Measurements from ENCODE around the gene BCDIN3D.

The BCDIN3D gene

GRCh38 chr12:49809381-49809905, 33.5 kb downstream of the BCDIN3D start:
- Histone ChIP-seq H3K4me1 (ENCODE audit: control insufficient read depth in 5 of 5, insufficient read depth in 5 of 5, low read length in 5 of 5) (peaks cover 5 to 52% (median 46%) of the 10 kb centered on the region in 5 donors), H3K9me3 (ENCODE audit: control insufficient read depth in 5 of 5, low read length in 5 of 5) (no peaks in the 10 kb centered on the region), H3K4me3 (ENCODE audit: low read depth in 1 of 5, low read length in 5 of 5) (peak overlapping the region in 2 of 5 donors; percentile 31 to 42), H3K27me3 (ENCODE audit: control insufficient read depth in 5 of 5, insufficient read depth in 4 of 5, low read length in 5 of 5) (no peaks in the 10 kb centered on the region), H3K36me3 (ENCODE audit: control insufficient read depth in 5 of 5, insufficient read depth in 5 of 5, low read length in 5 of 5) (peaks cover 0 to 21% (median 19%) of the 10 kb centered on the region in 5 donors), H3K27ac (ENCODE audit: low read depth, low read length) (peak overlapping the region; percentile 76), H3K9ac (ENCODE audit: low read length in 5 of 5) (peak overlapping the region; percentile 28 to 72 (median 46))

GRCh38 chr12:49808686-49809380, 34.1 kb downstream of the BCDIN3D start:
- H3K27ac ChIP-seq (ENCODE audit: low read depth, low read length), result peak overlapping the region; percentile 76
- H3K27me3 ChIP-seq (ENCODE audit: control insufficient read depth in 5 of 5, insufficient read depth in 4 of 5, low read length in 5 of 5), result no peaks in the 10 kb centered on the region
- H3K36me3 ChIP-seq (ENCODE audit: control insufficient read depth in 5 of 5, insufficient read depth in 5 of 5, low read length in 5 of 5), result peaks cover 0 to 26% (median 24%) of the 10 kb centered on the region in 5 donors
- H3K4me3 ChIP-seq (ENCODE audit: low read depth in 1 of 5, low read length in 5 of 5), result peak overlapping the region in 3 of 5 donors; percentile 27 to 42 (median 30)
- no peaks in the 10 kb centered on the region for H3K9me3 ChIP-seq (ENCODE audit: control insufficient read depth in 5 of 5, low read length in 5 of 5)
- peak overlapping the region in 4 of 5 donors; percentile 40 to 72 (median 55) for H3K9ac ChIP-seq (ENCODE audit: low read length in 5 of 5)
- H3K4me1 ChIP-seq (ENCODE audit: control insufficient read depth in 5 of 5, insufficient read depth in 5 of 5, low read length in 5 of 5), result peaks cover 5 to 55% (median 47%) of the 10 kb centered on the region in 5 donors

- Histone ChIP-seq H3K27ac (ENCODE audit: low read depth, low read length) (peak overlapping the region; percentile 76), H3K9me3 (ENCODE audit: control insufficient read depth in 5 of 5, low read length in 5 of 5) (no peaks in the 10 kb centered on the region), H3K36me3 (ENCODE audit: control insufficient read depth in 5 of 5, insufficient read depth in 5 of 5, low read length in 5 of 5) (peaks cover 0 to 33% (median 32%) of the 10 kb centered on the region in 5 donors), H3K27me3 (ENCODE audit: control insufficient read depth in 5 of 5, insufficient read depth in 4 of 5, low read length in 5 of 5) (no peaks in the 10 kb centered on the region), H3K4me3 (ENCODE audit: low read depth in 1 of 5, low read length in 5 of 5) (no peak overlapping the region), H3K4me1 (ENCODE audit: control insufficient read depth in 5 of 5, insufficient read depth in 5 of 5, low read length in 5 of 5) (peaks cover 5 to 59% (median 51%) of the 10 kb centered on the region in 5 donors), H3K9ac (ENCODE audit: low read length in 5 of 5) (peak overlapping the region in 3 of 5 donors; percentile 28 to 72 (median 64))
Measured at GRCh38 chr12:49807991-49808580, 34.8 kb downstream of the BCDIN3D start.

DNA sequence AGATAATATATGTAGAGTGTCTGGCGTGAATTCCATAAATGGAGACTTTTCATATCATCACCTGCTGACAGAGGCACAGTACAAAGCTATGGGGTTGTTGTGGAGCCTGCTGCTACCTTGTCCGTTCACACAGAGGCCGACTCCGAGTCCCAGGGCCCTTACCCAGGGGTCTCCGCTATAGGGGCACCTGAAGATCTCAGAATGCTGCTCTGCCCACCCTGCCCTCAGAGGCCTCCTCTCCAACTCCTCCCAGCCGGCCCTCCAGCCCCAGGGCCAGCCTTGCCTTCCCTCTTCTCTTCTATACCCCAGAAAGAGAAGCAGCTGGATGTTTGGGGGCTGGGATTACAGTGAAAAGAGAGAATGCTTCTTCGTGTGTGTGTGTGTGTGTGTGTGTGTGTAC, 36.0 kb downstream of the BCDIN3D start:
- H3K9ac ChIP-seq (ENCODE audit: low read length in 5 of 5), result peak overlapping the region in 2 of 5 donors; percentile 28 to 50
- H3K4me3 ChIP-seq (ENCODE audit: low read depth in 1 of 5, low read length in 5 of 5), result no peak overlapping the region
- H3K4me1 ChIP-seq (ENCODE audit: control insufficient read depth in 5 of 5, insufficient read depth in 5 of 5, low read length in 5 of 5), result peaks cover 5 to 60% (median 52%) of the 10 kb centered on the region in 5 donors
- H3K27me3 ChIP-seq (ENCODE audit: control insufficient read depth in 5 of 5, insufficient read depth in 4 of 5, low read length in 5 of 5), result no peaks in the 10 kb centered on the region
- peak overlapping the region; percentile 54 for H3K27ac ChIP-seq (ENCODE audit: low read depth, low read length)
- peaks cover 0 to 42% (median 38%) of the 10 kb centered on the region in 5 donors for H3K36me3 ChIP-seq (ENCODE audit: control insufficient read depth in 5 of 5, insufficient read depth in 5 of 5, low read length in 5 of 5)
- no peaks in the 10 kb centered on the region for H3K9me3 ChIP-seq (ENCODE audit: control insufficient read depth in 5 of 5, low read length in 5 of 5)

GRCh38 chr12:49806321-49806813, 36.5 kb downstream of the BCDIN3D start:
- Histone ChIP-seq H3K27ac (ENCODE audit: low read depth, low read length) (peak overlapping the region; percentile 54), H3K4me1 (ENCODE audit: control insufficient read depth in 5 of 5, insufficient read depth in 5 of 5, low read length in 5 of 5) (peaks cover 5 to 65% (median 57%) of the 10 kb centered on the region in 5 donors)

GRCh38 chr12:49805409-49805808, 37.5 kb downstream of the BCDIN3D start:
- Histone ChIP-seq H3K27ac (ENCODE audit: low read depth, low read length) (no peak overlapping the region), H3K4me3 (ENCODE audit: low read depth in 1 of 5, low read length in 5 of 5) (no peak overlapping the region), H3K9me3 (ENCODE audit: control insufficient read depth in 5 of 5, low read length in 5 of 5) (no peaks in the 10 kb centered on the region), H3K9ac (ENCODE audit: low read length in 5 of 5) (no peak overlapping the region), H3K27me3 (ENCODE audit: control insufficient read depth in 5 of 5, insufficient read depth in 4 of 5, low read length in 5 of 5) (no peaks in the 10 kb centered on the region), H3K4me1 (ENCODE audit: control insufficient read depth in 5 of 5, insufficient read depth in 5 of 5, low read length in 5 of 5) (peaks cover 11 to 69% (median 61%) of the 10 kb centered on the region in 5 donors), H3K36me3 (ENCODE audit: control insufficient read depth in 5 of 5, insufficient read depth in 5 of 5, low read length in 5 of 5) (peaks cover 0 to 56% (median 50%) of the 10 kb centered on the region in 5 donors)

More at GRCh38 chr12:49806321-49806813, 36.5 kb downstream of the BCDIN3D start:
- no peaks in the 10 kb centered on the region for H3K27me3 ChIP-seq (ENCODE audit: control insufficient read depth in 5 of 5, insufficient read depth in 4 of 5, low read length in 5 of 5)
- no peak overlapping the region for H3K4me3 ChIP-seq (ENCODE audit: low read depth in 1 of 5, low read length in 5 of 5)
- peaks cover 0 to 47% (median 43%) of the 10 kb centered on the region in 5 donors for H3K36me3 ChIP-seq (ENCODE audit: control insufficient read depth in 5 of 5, insufficient read depth in 5 of 5, low read length in 5 of 5)
- no peaks in the 10 kb centered on the region for H3K9me3 ChIP-seq (ENCODE audit: control insufficient read depth in 5 of 5, low read length in 5 of 5)
- peak overlapping the region in 2 of 5 donors; percentile 28 to 50 for H3K9ac ChIP-seq (ENCODE audit: low read length in 5 of 5)

DNA sequence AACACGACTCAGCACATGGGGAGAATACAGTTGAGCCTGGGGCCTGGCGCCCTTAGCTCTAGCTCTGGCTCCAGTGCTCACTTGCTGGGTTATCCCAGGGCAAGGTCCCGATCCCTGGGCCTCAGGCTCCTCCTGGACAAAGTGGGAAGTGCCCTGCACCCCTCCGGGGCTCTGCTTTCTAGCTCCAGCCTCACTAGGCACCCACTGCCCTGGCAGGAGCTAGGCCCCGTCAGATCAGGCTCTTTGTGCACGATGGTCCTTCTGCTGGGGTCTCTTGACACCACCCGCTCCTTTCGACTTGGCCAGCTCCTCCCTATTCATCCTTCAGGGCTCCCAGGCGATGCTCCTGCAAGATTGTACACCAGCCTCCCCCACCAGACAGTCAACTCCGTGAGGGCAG, 38.1 kb downstream of the BCDIN3D start:
- no peak overlapping the region for H3K4me3 ChIP-seq (ENCODE audit: low read depth in 1 of 5, low read length in 5 of 5)
- peaks cover 12 to 68% (median 62%) of the 10 kb centered on the region in 5 donors for H3K4me1 ChIP-seq (ENCODE audit: control insufficient read depth in 5 of 5, insufficient read depth in 5 of 5, low read length in 5 of 5)
- H3K27me3 ChIP-seq (ENCODE audit: control insufficient read depth in 5 of 5, insufficient read depth in 4 of 5, low read length in 5 of 5), result no peaks in the 10 kb centered on the region
- H3K36me3 ChIP-seq (ENCODE audit: control insufficient read depth in 5 of 5, insufficient read depth in 5 of 5, low read length in 5 of 5), result peaks cover 0 to 61% (median 51%) of the 10 kb centered on the region in 5 donors
- H3K9me3 ChIP-seq (ENCODE audit: control insufficient read depth in 5 of 5, low read length in 5 of 5), result no peaks in the 10 kb centered on the region
- H3K27ac ChIP-seq (ENCODE audit: low read depth, low read length), result no peak overlapping the region
- no peak overlapping the region for H3K9ac ChIP-seq (ENCODE audit: low read length in 5 of 5)

DNA sequence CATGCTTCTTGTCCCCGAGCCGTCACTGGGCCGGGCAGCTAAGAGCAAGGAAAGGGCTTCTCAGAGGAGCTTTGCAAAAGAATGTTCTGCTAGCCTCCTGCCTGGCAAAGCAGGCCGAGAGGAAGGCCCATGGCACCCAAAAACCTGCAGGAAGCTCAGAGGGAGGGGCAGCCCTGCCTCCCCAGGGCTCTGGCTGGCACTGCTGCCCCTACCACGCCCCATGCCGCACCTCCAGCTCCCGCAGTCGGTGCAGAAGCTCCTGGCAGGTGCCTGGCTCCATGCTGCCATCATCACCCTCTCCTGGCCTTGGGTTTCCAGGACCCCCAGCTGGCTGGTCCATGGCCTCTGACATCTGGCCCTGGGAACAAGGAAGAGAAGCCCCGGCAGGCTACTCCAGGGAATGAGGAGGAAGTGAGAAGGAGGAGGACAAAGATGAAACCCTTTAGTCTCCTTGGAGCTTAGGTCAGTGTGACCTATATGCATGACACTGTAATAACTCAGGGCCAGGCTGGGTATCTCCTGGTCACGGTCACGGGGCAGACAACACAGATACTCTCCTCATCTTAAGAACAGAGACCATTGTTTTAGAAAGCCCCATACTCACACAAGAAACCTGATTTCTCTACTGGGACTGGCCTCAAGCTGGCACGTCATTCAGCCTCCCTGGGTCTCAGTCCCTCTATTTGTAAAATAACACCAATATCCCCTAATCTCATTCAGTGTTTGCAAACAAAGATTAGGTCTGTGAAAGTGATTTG, 39.0 kb downstream of the BCDIN3D start:
- peaks cover under 1 to 70% (median 55%) of the 10 kb centered on the region in 5 donors for H3K36me3 ChIP-seq (ENCODE audit: control insufficient read depth in 5 of 5, insufficient read depth in 5 of 5, low read length in 5 of 5)
- no peak overlapping the region for H3K4me3 ChIP-seq (ENCODE audit: low read depth in 1 of 5, low read length in 5 of 5)
- no peak overlapping the region for H3K9ac ChIP-seq (ENCODE audit: low read length in 5 of 5)
- H3K27me3 ChIP-seq (ENCODE audit: control insufficient read depth in 5 of 5, insufficient read depth in 4 of 5, low read length in 5 of 5), result no peaks in the 10 kb centered on the region
- H3K9me3 ChIP-seq (ENCODE audit: control insufficient read depth in 5 of 5, low read length in 5 of 5), result no peaks in the 10 kb centered on the region
- H3K27ac ChIP-seq (ENCODE audit: low read depth, low read length), result no peak overlapping the region
- H3K4me1 ChIP-seq (ENCODE audit: control insufficient read depth in 5 of 5, insufficient read depth in 5 of 5, low read length in 5 of 5), result peaks cover 12 to 61% (median 59%) of the 10 kb centered on the region in 5 donors

DNA sequence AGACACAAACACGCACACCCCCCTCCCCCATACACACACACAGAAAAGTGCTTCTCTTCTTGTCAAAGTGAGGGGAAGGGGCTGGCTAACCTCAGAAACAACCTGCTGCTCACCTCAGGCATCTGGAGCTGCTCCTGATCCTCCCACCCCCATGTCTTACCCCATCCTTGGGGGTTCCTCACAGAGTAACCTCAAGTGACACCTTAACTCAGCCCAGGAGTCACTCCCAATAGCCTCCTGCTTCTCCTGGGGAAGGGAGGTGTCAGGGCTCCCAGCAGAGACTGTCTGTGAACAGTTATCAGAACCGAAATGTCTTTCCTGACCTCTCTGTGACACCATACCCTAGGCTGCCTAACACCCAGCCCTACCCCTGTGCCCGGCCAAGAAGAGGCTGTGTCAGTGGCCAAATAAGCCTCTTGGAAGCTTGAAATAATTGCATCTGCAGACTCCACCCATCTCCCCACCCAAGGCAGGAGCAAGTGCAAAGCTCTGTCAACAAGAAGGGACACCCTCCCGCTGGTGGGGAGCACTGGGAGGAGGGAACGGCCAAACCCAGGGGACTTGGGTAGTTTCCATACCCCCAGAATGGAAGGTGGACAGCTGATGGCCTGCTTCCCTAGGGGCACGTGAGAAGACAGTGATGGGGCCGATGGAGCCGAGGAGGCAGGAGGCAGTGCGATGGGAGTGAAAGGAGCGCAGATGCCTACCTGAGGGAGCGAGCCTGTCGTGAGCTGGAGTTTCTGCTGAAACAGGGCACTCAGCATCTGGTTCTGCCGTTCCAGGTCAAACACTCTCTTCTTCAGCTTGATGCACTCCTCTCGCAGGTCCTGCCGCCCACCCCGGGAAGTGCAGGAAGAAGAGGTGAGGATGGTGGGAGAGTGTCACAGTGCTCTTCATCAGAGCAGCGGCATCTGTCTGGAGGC, 41.5 kb downstream of the BCDIN3D start:
- H3K27me3 ChIP-seq (ENCODE audit: control insufficient read depth in 5 of 5, insufficient read depth in 4 of 5, low read length in 5 of 5), result no peaks in the 10 kb centered on the region
- peak overlapping the region; percentile 89 for H3K27ac ChIP-seq (ENCODE audit: low read depth, low read length)
- H3K9me3 ChIP-seq (ENCODE audit: control insufficient read depth in 5 of 5, low read length in 5 of 5), result no peaks in the 10 kb centered on the region
- H3K4me3 ChIP-seq (ENCODE audit: low read depth in 1 of 5, low read length in 5 of 5), result peak overlapping the region in 3 of 5 donors; percentile 3 to 17 (median 14)
- peaks cover 8 to 44% (median 38%) of the 10 kb centered on the region in 5 donors for H3K4me1 ChIP-seq (ENCODE audit: control insufficient read depth in 5 of 5, insufficient read depth in 5 of 5, low read length in 5 of 5)
- H3K9ac ChIP-seq (ENCODE audit: low read length in 5 of 5), result peak overlapping the region in 1 of 5 donors; percentile 60
- peaks cover 3 to 95% (median 74%) of the 10 kb centered on the region in 5 donors for H3K36me3 ChIP-seq (ENCODE audit: control insufficient read depth in 5 of 5, insufficient read depth in 5 of 5, low read length in 5 of 5)

Data from subcutaneous abdominal adipose tissue (tissue), 5 donors.